PC-3 (cell line): ENCODE results near the gene BSN. TPM values are rescaled to one million over a fixed set of nuclear protein-coding genes. Genes with fewer than 3 reads are reported as not detected.

ENCODE experiments used
- ATAC-seq: fragments of 200-7000 bp; cut with Tn5 transposase; 2 replicates; pipeline ENCODE4 v1.9.1; 2020; ENCODE audit warnings: mild to moderate bottlenecking, moderate library complexity
- BruUV-seq: library from RNA; stranded (reverse); fragments of 400-500 nt; replicated peaks from 2 replicates; lab custom pipeline; 2021; lab: Mats Ljungman, UMichigan
- CTCF ChIA-PET: fragments of 300-600 bp; sonication (Branson Sonifier 250); formaldehyde crosslinking; loops from one replicate; lab custom pipeline; 2022; ENCODE audit warnings: antibody characterized with exemption; lab: Charles Lee
- POLR2A ChIA-PET: fragments of 300-600 bp; sonication (Branson Sonifier 250); formaldehyde crosslinking; loops from one replicate; lab custom pipeline; 2022; ENCODE audit warnings: antibody characterized with exemption; ENCODE audit not compliant: unreplicated experiment; lab: Charles Lee
- DNase-seq: peaks from one replicate; pipeline ENCODE4 v3.0.0-alpha.2; 2015
- H2AFZ ChIP-seq: fragments of 300-600 bp; sonication (generic); 2 replicates; pipeline ENCODE4 v1.6.0; 2016; ENCODE audit warnings: antibody characterized with exemption, low read length
- H3F3A ChIP-seq: fragments of 300-600 bp; sonication (generic); one replicate; pipeline ENCODE4 v1.6.0; 2017; ENCODE audit warnings: antibody characterized with exemption, low read length, control low read depth, mild to moderate bottlenecking; ENCODE audit not compliant: unreplicated experiment
- H3K27ac ChIP-seq: fragments of 300-600 bp; sonication (generic); 2 replicates; pipeline ENCODE4 v1.5.1; 2016; ENCODE audit warnings: mild to moderate bottlenecking, low read length
- H3K27me3 ChIP-seq: fragments of 300-600 bp; sonication (generic); 2 replicates; pipeline ENCODE4 v1.6.1; 2016; ENCODE audit warnings: low read length, mixed read lengths
- H3K36me3 ChIP-seq: fragments of 300-600 bp; sonication (generic); 2 replicates; pipeline ENCODE4 v1.6.1; 2016; ENCODE audit warnings: low read depth, mixed run types, low read length, mixed read lengths
- H3K4me1 ChIP-seq: fragments of 300-600 bp; sonication (generic); 2 replicates; pipeline ENCODE4 v1.5.1; 2016; ENCODE audit warnings: low read length; ENCODE audit not compliant: insufficient read depth
- H3K4me2 ChIP-seq: fragments of 300-600 bp; sonication (generic); 2 replicates; pipeline ENCODE4 v1.6.0; 2016; ENCODE audit warnings: low read length
- H3K4me3 ChIP-seq: fragments of 300-600 bp; sonication (generic); 2 replicates; pipeline ENCODE4 v1.5.1; 2016; ENCODE audit warnings: mild to moderate bottlenecking, low read length, mixed read lengths
- H3K79me2 ChIP-seq: fragments of 300-600 bp; sonication (generic); 2 replicates; pipeline ENCODE4 v1.6.1; 2017; ENCODE audit warnings: low read length, mixed read lengths
- H3K9ac ChIP-seq: fragments of 300-600 bp; sonication (generic); 2 replicates; pipeline ENCODE4 v1.6.0; 2016; ENCODE audit warnings: mild to moderate bottlenecking, low read length
- H3K9me2 ChIP-seq: fragments of 300-600 bp; sonication (generic); replicated peaks from 2 replicates; pipeline ENCODE4 v1.6.1; 2016; ENCODE audit warnings: mixed run types, low read length, mixed read lengths
- H3K9me3 ChIP-seq: fragments of 300-600 bp; sonication (generic); 2 replicates; pipeline ENCODE4 v1.6.1; 2016; ENCODE audit warnings: low read length, mixed read lengths
- H4K20me1 ChIP-seq: fragments of 300-600 bp; sonication (generic); 2 replicates; pipeline ENCODE4 v1.6.1; 2016; ENCODE audit warnings: low read length, mixed read lengths
- CTCF ChIP-seq: fragments of 300-600 bp; sonication (generic); conservative IDR thresholded peaks from 2 replicates; pipeline ENCODE4 v1.5.1; 2017; ENCODE audit warnings: antibody characterized with exemption, low read depth, mild to moderate bottlenecking, low read length
- EZH2 ChIP-seq: fragments of 300-600 bp; sonication (generic); IDR thresholded peaks from one replicate; pipeline ENCODE4 v1.6.1; 2017; ENCODE audit warnings: antibody characterized with exemption, mild to moderate bottlenecking, low read length; ENCODE audit not compliant: unreplicated experiment
- EZH2phosphoT487 ChIP-seq: fragments of 300-600 bp; sonication (generic); IDR thresholded peaks from 2 replicates; pipeline ENCODE4 v1.6.1; 2018; ENCODE audit warnings: mild to moderate bottlenecking, antibody characterized with exemption, low read length, borderline replicate concordance
- intact Hi-C: fragments of 100-400 bp; cut with micrococcal nuclease; formaldehyde crosslinking; loops from 2 replicates; pipeline ENCODE4 v1.9.0; 2023
- total RNA-seq: library from RNA; depleted of rRNA; stranded (reverse); fragments of >200 nt; gene quantifications from 2 replicates; pipeline ENCODE4 v1.2.3, GENCODE V29; 2014

Gene BSN
- total RNA-seq, 1 experiment from 2014 or later, result 0.80 TPM

GRCh38 chr3:49533031-49533430 is 21.2 kb upstream of the BSN start:
- intact Hi-C loops, result no loop called here
- Histone ChIP-seq H3K9me2 (no peaks in the 10 kb centered on the region), H3K4me3 (no peak overlapping the region), H4K20me1 (no peaks in the 10 kb centered on the region), H3F3A (no peaks in the 10 kb centered on the region), H3K27ac (no peak overlapping the region), H2AFZ (no peak overlapping the region), H3K4me2 (no peak overlapping the region), H3K36me3 (peaks cover 19% of the 10 kb centered on the region), H3K9me3 (no peaks in the 10 kb centered on the region), H3K79me2 (no peaks in the 10 kb centered on the region), H3K27me3 (no peaks in the 10 kb centered on the region), H3K4me1 (no peaks in the 10 kb centered on the region), H3K9ac (no peak overlapping the region)
- ChIA-PET POLR2A (no interaction called here), CTCF (no interaction called here)
- TF ChIP-seq EZH2phosphoT487, result no peak
- no peak for TF ChIP-seq EZH2
- TF ChIP-seq CTCF, result no peak
- DNase-seq, result no peak
- BruUV-seq, result no TSS peak
- no peak for ATAC-seq

GRCh38 chr3:49533786-49534519 is 20.3 kb upstream of the BSN start:
- Histone ChIP-seq H3K36me3 (peaks cover 19% of the 10 kb centered on the region), H3K9me2 (no peaks in the 10 kb centered on the region), H3K79me2 (no peaks in the 10 kb centered on the region), H3K4me1 (no peaks in the 10 kb centered on the region), H4K20me1 (no peaks in the 10 kb centered on the region), H3K27me3 (no peaks in the 10 kb centered on the region), H3K9ac (no peak overlapping the region), H3F3A (no peaks in the 10 kb centered on the region), H3K4me2 (no peak overlapping the region), H2AFZ (no peak overlapping the region), H3K4me3 (no peak overlapping the region), H3K27ac (no peak overlapping the region), H3K9me3 (no peaks in the 10 kb centered on the region)
- ChIA-PET CTCF (no interaction called here), POLR2A (no interaction called here)
- TF ChIP-seq EZH2 (no peak), CTCF (no peak), EZH2phosphoT487 (no peak)
- DNase-seq (no peak), ATAC-seq (no peak)
- intact Hi-C loops, result no loop called here
- BruUV-seq, result TSS peak; percentile 29
